Hepatocyte (in vitro differentiated cells): ENCODE measurements around the gene RASGRP1. TPM values are rescaled to one million over a fixed set of nuclear protein-coding genes. Genes with fewer than 3 reads are reported as not detected.

Experiments
- DNase-seq: peaks from one replicate; pipeline ENCODE4 v3.0.0-alpha.2; 2016; ENCODE audit warnings: low spot score
- H2AFZ ChIP-seq: fragments of 200-600 bp; sonication (generic); 2 replicates; pipeline ENCODE4 v1.6.0; 2016; ENCODE audit warnings: antibody characterized with exemption, mild to moderate bottlenecking
- H3K27ac ChIP-seq: fragments of 200-600 bp; sonication (generic); 2 replicates; pipeline ENCODE4 v1.5.1; 2016; ENCODE audit warnings: mild to moderate bottlenecking
- H3K27me3 ChIP-seq: fragments of 200-600 bp; sonication (generic); 2 replicates; pipeline ENCODE4 v1.6.1; 2016
- H3K36me3 ChIP-seq: fragments of 200-600 bp; sonication (generic); replicated peaks from 2 replicates; pipeline ENCODE4 v1.5.1; 2016; ENCODE audit warnings: low read depth; ENCODE audit not compliant: insufficient read depth
- H3K4me1 ChIP-seq: fragments of 200-600 bp; sonication (generic); 2 replicates; pipeline ENCODE4 v1.5.1; 2016; ENCODE audit warnings: mild to moderate bottlenecking, moderate library complexity; ENCODE audit not compliant: insufficient read depth
- H3K4me2 ChIP-seq: fragments of 200-600 bp; sonication (generic); 2 replicates; pipeline ENCODE4 v1.6.0; 2016
- H3K4me3 ChIP-seq: fragments of 200-600 bp; sonication (generic); 2 replicates; pipeline ENCODE4 v1.5.1; 2016; ENCODE audit warnings: mild to moderate bottlenecking
- H3K79me2 ChIP-seq: fragments of 200-600 bp; sonication (generic); 2 replicates; pipeline ENCODE4 v1.6.0; 2017; ENCODE audit warnings: mild to moderate bottlenecking
- H3K9me2 ChIP-seq: fragments of 200-600 bp; sonication (generic); replicated peaks from 2 replicates; pipeline ENCODE4 v1.6.0; 2017; ENCODE audit warnings: mild to moderate bottlenecking; ENCODE audit not compliant: insufficient read depth
- H3K9me3 ChIP-seq: fragments of 200-600 bp; sonication (generic); 2 replicates; pipeline ENCODE4 v1.5.1; 2016; ENCODE audit warnings: low read depth, mild to moderate bottlenecking
- H4K20me1 ChIP-seq: fragments of 200-600 bp; sonication (generic); 2 replicates; pipeline ENCODE4 v1.6.0; 2016; ENCODE audit warnings: mild to moderate bottlenecking; ENCODE audit not compliant: insufficient read depth, poor library complexity, severe bottlenecking
- CTCF ChIP-seq: fragments of 200-600 bp; sonication (generic); IDR thresholded peaks from 2 replicates; pipeline ENCODE4 v1.5.1; 2016; ENCODE audit warnings: antibody characterized with exemption, mild to moderate bottlenecking; ENCODE audit not compliant: poor library complexity
- EZH2 ChIP-seq: fragments of 200-600 bp; sonication (generic); IDR thresholded peaks from 2 replicates; pipeline ENCODE4 v1.6.1; 2016; ENCODE audit warnings: antibody characterized with exemption, mild to moderate bottlenecking, borderline replicate concordance
- EZH2phosphoT487 ChIP-seq: fragments of 200-600 bp; sonication (generic); IDR thresholded peaks from one replicate; pipeline ENCODE4 v1.6.1; 2018; ENCODE audit warnings: antibody characterized with exemption, mild to moderate bottlenecking, low read depth, moderate library complexity; ENCODE audit not compliant: unreplicated experiment, severe bottlenecking
- WGBS: methylation state at CpG from one replicate; pipeline ENCODE4 v1.1.6; 2016; ENCODE audit warnings: low lambda C conversion rate; ENCODE audit errors: missing lambda C conversion rate; 5-methylcytosine and 5-hydroxymethylcytosine counted together
- polyA plus RNA-seq: library from polyadenylated mRNA; unstranded; fragments of >200 nt; fragmentation: Nextera tagmentation; extraction: Ambion mirVana; gene quantifications from 2 replicates; pipeline ENCODE4 v1.2.1, GENCODE V29; 2016
- total RNA-seq: library from RNA; depleted of rRNA; stranded (reverse); fragments of >200 nt; gene quantifications from 2 replicates; pipeline ENCODE4 v1.2.3, GENCODE V29; 2014

RASGRP1 gene
- total and polyA plus RNA-seq, 2 experiments from 2014 or later = 0.41 to 0.53 TPM

- Histone ChIP-seq H3K36me3 (no peaks in the 10 kb centered on the region), H3K9me3 (no peaks in the 10 kb centered on the region), H3K27me3 (no peaks in the 10 kb centered on the region), H3K27ac (no peak overlapping the region), H3K4me2 (no peak overlapping the region), H2AFZ (no peak overlapping the region), H3K4me3 (no peak overlapping the region), H4K20me1 (no peaks in the 10 kb centered on the region), H3K4me1 (no peaks in the 10 kb centered on the region), H3K9me2 (no peaks in the 10 kb centered on the region), H3K79me2 (no peaks in the 10 kb centered on the region)
- 93% methylated on average over 7 of the region's 7 CpGs for WGBS
- no peak for DNase-seq
- no peak for TF ChIP-seq EZH2phosphoT487
- TF ChIP-seq CTCF = no peak
- TF ChIP-seq EZH2 = no peak
These were observed 12.9 kb upstream of the RASGRP1 start for GRCh38 chr15:38577424-38577987.

GRCh38 chr15:38576837-38577236, 12.2 kb upstream of the RASGRP1 start:
- Histone ChIP-seq H2AFZ (no peak overlapping the region), H3K4me1 (no peaks in the 10 kb centered on the region)

GRCh38 chr15:38576261-38576660, 11.6 kb upstream of the RASGRP1 start:
- Histone ChIP-seq H3K4me1 (no peaks in the 10 kb centered on the region), H3K9me2 (no peaks in the 10 kb centered on the region), H3K27me3 (no peaks in the 10 kb centered on the region), H2AFZ (no peak overlapping the region), H3K36me3 (no peaks in the 10 kb centered on the region), H3K27ac (no peak overlapping the region), H3K4me3 (no peak overlapping the region), H3K9me3 (no peaks in the 10 kb centered on the region), H4K20me1 (no peaks in the 10 kb centered on the region), H3K79me2 (no peaks in the 10 kb centered on the region), H3K4me2 (no peak overlapping the region)
- DNase-seq = no peak
- WGBS = 70% methylated on average over 1 of the region's 1 CpG
- TF ChIP-seq EZH2 (no peak), CTCF (no peak), EZH2phosphoT487 (no peak)

More at GRCh38 chr15:38576837-38577236, 12.2 kb upstream of the RASGRP1 start:
- H3K27ac ChIP-seq = no peak overlapping the region
- no peak overlapping the region for H3K4me2 ChIP-seq
- no peaks in the 10 kb centered on the region for H3K9me2 ChIP-seq
- H4K20me1 ChIP-seq = no peaks in the 10 kb centered on the region
- H3K79me2 ChIP-seq = no peaks in the 10 kb centered on the region
- 85% methylated on average over 3 of the region's 3 CpGs for WGBS
- H3K9me3 ChIP-seq = no peaks in the 10 kb centered on the region
- DNase-seq = no peak
- TF ChIP-seq EZH2phosphoT487 = no peak
- no peak for TF ChIP-seq EZH2
- no peak for TF ChIP-seq CTCF
- H3K27me3 ChIP-seq = no peaks in the 10 kb centered on the region
- H3K4me3 ChIP-seq = no peak overlapping the region
- H3K36me3 ChIP-seq = no peaks in the 10 kb centered on the region
